Small intestine (tissue), 7 donors: ENCODE measurements around the gene RFTN2. TPM values are rescaled to one million over a fixed set of nuclear protein-coding genes. Genes with fewer than 3 reads are reported as not detected.
"Not testable (repeated sequence)": the region's sequence is repeated elsewhere in the genome, so short reads cannot be mapped to it uniquely, and the experiment has no call there.

Experiments
- DNase-seq, 2 donors: peaks; one replicate each; pipeline versions ENCODE4 v3.0.0 to v3.0.0-alpha.2; 2013
- FAIRE-seq: peaks from 2 replicates; lab custom pipeline; 2012; peaks lifted over from hg19 to GRCh38; lab: Jason Lieb, UNC
- H3K27ac ChIP-seq, 3 donors: one replicate each; pipeline ENCODE4 v1.5.1; 2013; ENCODE audit warnings: low read length in 2 of 3, mild to moderate bottlenecking in 2 of 3, control low read depth in 1 of 3, inconsistent platforms in 1 of 3, low read depth in 1 of 3, moderate library complexity in 1 of 3
- H3K27me3 ChIP-seq, 3 donors: one replicate each; pipeline ENCODE4 v1.6.1; 2013; ENCODE audit warnings: low read length in 3 of 3, inconsistent platforms in 1 of 3; ENCODE audit not compliant: control insufficient read depth in 3 of 3, insufficient read depth in 3 of 3
- H3K36me3 ChIP-seq, 3 donors: one replicate each; pipeline ENCODE4 v1.6.1; 2013; ENCODE audit warnings: low read length in 3 of 3, inconsistent platforms in 1 of 3, low read depth in 1 of 3, mild to moderate bottlenecking in 1 of 3, moderate library complexity in 1 of 3; ENCODE audit not compliant: control insufficient read depth in 3 of 3, insufficient read depth in 2 of 3
- H3K4me1 ChIP-seq, 3 donors: one replicate each; pipeline ENCODE4 v1.6.1; 2013; ENCODE audit warnings: low read length in 2 of 3, inconsistent platforms in 1 of 3, low read depth in 1 of 3, mild to moderate bottlenecking in 1 of 3, moderate library complexity in 1 of 3; ENCODE audit not compliant: control insufficient read depth in 3 of 3, insufficient read depth in 2 of 3
- H3K4me3 ChIP-seq, 3 donors: one replicate each; pipeline ENCODE4 v1.5.1; 2013; ENCODE audit warnings: low read length in 3 of 3, control low read depth in 1 of 3, inconsistent platforms in 1 of 3, low read depth in 1 of 3, mild to moderate bottlenecking in 1 of 3, moderate library complexity in 1 of 3
- H3K9me3 ChIP-seq, 2 donors: one replicate each; pipeline ENCODE4 v1.6.1; 2013; ENCODE audit warnings: low read depth in 1 of 2, low read length in 1 of 2; ENCODE audit not compliant: control insufficient read depth in 2 of 2, insufficient read depth in 1 of 2
- WGBS, 3 donors: extraction: QIAGEN DNeasy Blood & Tissue Kit; methylation state at CpG; one replicate each; pipeline ENCODE4 v1.1.7; 2013; 5-methylcytosine and 5-hydroxymethylcytosine counted together
- polyA plus RNA-seq, 4 donors: library from polyadenylated mRNA; stranded (reverse) in 3 of 4; unstranded in 1 of 4; fragments of 200-250 nt in 3 of 4; fragments of 120-200 nt in 1 of 4; gene quantifications; one replicate each; pipeline versions ENCODE4 v1.2.1 to v1.2.3, GENCODE V29; 2013
- donor health status: healthy with polysubstance abuse.
- donor health status: control.
- donor health status: control.
- donor health status: Bipolar disorder and iron deficiency.
- donor health status: healthy.

The RFTN2 gene
- polyA plus RNA-seq, 4 donors = 1.1 to 2.7 (median 1.5) TPM; not detected in 1

- 4 to 9% (median 8%) methylated on average over 4 of the region's 4 CpGs for WGBS, 3 donors
- Histone ChIP-seq H3K9me3 (no peaks in the 10 kb centered on the region), H3K36me3 (no peaks in the 10 kb centered on the region), H3K27ac (no peak overlapping the region), H3K27me3 (no peaks in the 10 kb centered on the region), H3K4me1 (peaks cover 0 to 23% (median 10%) of the 10 kb centered on the region in 3 donors), H3K4me3 (peak overlapping the region in 1 of 3 donors; percentile 12)
- no peak for FAIRE-seq
- peak; percentile 39 to 45 for DNase-seq
Measured at GRCh38 chr2:197707316-197708213, 32.2 kb upstream of the RFTN2 start.

GRCh38 chr2:197706839-197707207, 31.4 kb upstream of the RFTN2 start:
- no peaks in the 10 kb centered on the region for H3K9me3 ChIP-seq
- H3K4me3 ChIP-seq = peak overlapping the region in 2 of 3 donors; percentile 79 to 81
- peaks cover 0 to 23% (median 10%) of the 10 kb centered on the region in 3 donors for H3K4me1 ChIP-seq
- H3K36me3 ChIP-seq = no peaks in the 10 kb centered on the region
- no peaks in the 10 kb centered on the region for H3K27me3 ChIP-seq
- no peak for FAIRE-seq
- H3K27ac ChIP-seq = no peak overlapping the region
- no peak for DNase-seq
- WGBS, 3 donors = 27 to 57% (median 30%) methylated on average over 5 of the region's 5 CpGs

GRCh38 chr2:197705912-197706838, 30.8 kb upstream of the RFTN2 start:
- Histone ChIP-seq H3K4me3 (peak overlapping the region; percentile 79 to 83 (median 81)), H3K27me3 (no peaks in the 10 kb centered on the region), H3K4me1 (peaks cover 0 to 23% (median 10%) of the 10 kb centered on the region in 3 donors), H3K27ac (peak overlapping the region in 2 of 3 donors; percentile 76 to 88), H3K36me3 (no peaks in the 10 kb centered on the region), H3K9me3 (no peaks in the 10 kb centered on the region)
- DNase-seq (peak in 1 of 2 donors; percentile 17), FAIRE-seq (no peak)
- 6 to 11% (median 7%) methylated on average over 38 of the region's 38 CpGs for WGBS, 3 donors

DNA sequence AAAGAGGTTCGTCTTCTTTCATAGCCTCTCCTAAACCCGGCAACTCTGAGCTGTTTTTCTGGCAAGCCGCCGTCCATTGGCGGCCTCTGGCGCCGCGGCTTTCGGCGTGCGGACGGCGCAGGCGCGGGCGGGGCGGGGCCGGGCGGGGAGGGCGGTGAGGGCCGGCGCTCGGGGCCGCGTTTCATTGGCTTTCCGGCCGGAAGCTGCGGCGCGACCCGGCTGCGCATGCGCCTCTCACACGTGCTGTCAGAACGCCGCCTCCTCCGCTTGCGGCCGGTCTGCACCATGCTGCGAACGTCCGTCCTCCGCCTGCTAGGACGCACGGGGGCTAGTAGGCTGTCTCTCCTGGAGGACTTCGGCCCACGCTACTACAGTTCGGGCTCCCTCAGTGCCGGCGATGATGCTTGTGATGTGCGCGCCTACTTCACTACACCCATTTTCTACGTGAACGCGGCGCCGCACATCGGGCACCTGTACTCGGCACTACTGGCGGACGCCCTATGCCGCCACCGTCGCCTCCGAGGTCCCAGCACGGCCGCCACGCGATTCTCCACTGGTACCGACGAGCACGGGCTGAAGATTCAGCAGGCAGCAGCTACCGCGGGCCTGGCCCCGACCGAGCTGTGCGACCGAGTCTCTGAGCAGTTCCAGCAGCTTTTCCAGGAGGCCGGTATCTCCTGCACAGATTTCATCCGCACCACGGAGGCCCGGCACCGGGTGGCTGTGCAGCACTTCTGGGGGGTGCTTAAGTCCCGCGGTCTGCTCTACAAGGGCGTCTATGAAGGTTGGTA, 29.9 kb upstream of the RFTN2 start, which contains the start of gene MARS2:
Gene MARS2, plus strand, starts transcription at position 249 of the 791 bp plus-strand sequence. Its CDS starts 37 bp downstream, at position 286.
- FAIRE-seq (no peak), DNase-seq (peak; percentile 93 to 97)
- peaks cover 0 to 23% (median 10%) of the 10 kb centered on the region in 3 donors for H3K4me1 ChIP-seq
- peak within 1 kb of the TSS; percentile 76 to 93 (median 86) for H3K27ac ChIP-seq
- peak within 1 kb of the TSS; percentile 79 to 83 (median 81) for H3K4me3 ChIP-seq
- H3K9me3 ChIP-seq = no peaks in the 10 kb centered on the region
- no peaks in the 10 kb centered on the region for H3K27me3 ChIP-seq
- 0% methylated on average over 70 to 86 of the region's 86 CpGs for WGBS, 3 donors
- H3K36me3 ChIP-seq = no peaks in the 10 kb centered on the region

- FAIRE-seq = no peak
Measured at GRCh38 chr2:197704434-197705120, 29.2 kb upstream of the RFTN2 start.

DNA sequence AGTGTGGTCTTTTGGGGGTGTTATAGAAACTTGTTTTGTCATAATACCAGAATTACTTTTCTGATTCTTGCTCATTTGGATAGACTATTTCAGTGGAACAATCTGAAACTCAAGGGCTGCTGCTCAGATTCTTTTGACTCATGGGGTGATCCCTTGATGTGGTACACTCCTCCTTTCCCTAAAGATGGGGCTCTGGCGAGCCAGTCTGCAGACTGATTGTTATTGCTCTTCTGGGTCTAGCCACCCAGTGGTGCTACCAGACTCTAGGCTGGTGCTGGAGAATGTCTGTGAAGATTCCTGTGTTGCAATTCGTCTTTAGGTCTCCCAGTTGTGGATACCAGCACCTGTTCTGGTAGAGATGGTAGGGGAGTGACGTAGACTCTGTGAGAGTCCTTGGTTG, 25.6 kb upstream of the RFTN2 start:
- H3K4me1 ChIP-seq = peaks cover 0 to under 1% (median 0%) of the 10 kb centered on the region in 3 donors
- no peak overlapping the region for H3K4me3 ChIP-seq
- DNase-seq (no peak), FAIRE-seq (no peak)
- H3K27me3 ChIP-seq = no peaks in the 10 kb centered on the region
- 73 to 82% (median 77%) methylated on average over 3 of the region's 3 CpGs for WGBS, 3 donors
- no peaks in the 10 kb centered on the region for H3K9me3 ChIP-seq
- no peak overlapping the region for H3K27ac ChIP-seq
- no peaks in the 10 kb centered on the region for H3K36me3 ChIP-seq

More at GRCh38 chr2:197704434-197705120, 29.2 kb upstream of the RFTN2 start:
- peak overlapping the region; percentile 42 to 81 (median 65) for H3K4me3 ChIP-seq
- no peaks in the 10 kb centered on the region for H3K27me3 ChIP-seq
- H3K27ac ChIP-seq = peak overlapping the region; percentile 52 to 93 (median 86)
- peaks cover 0 to 23% (median 10%) of the 10 kb centered on the region in 3 donors for H3K4me1 ChIP-seq
- DNase-seq = no peak
- H3K36me3 ChIP-seq = no peaks in the 10 kb centered on the region
- 0% methylated on average over 5 of the region's 5 CpGs for WGBS, 3 donors
- H3K9me3 ChIP-seq = no peaks in the 10 kb centered on the region

GRCh38 chr2:197699724-197700123, 24.3 kb upstream of the RFTN2 start:
- H3K27me3 ChIP-seq, H3K27ac ChIP-seq, H3K4me3 ChIP-seq, H3K4me1 ChIP-seq, DNase-seq, H3K9me3 ChIP-seq, H3K36me3 ChIP-seq, FAIRE-seq: not testable (repeated sequence)
